Esophagus squamous epithelium (tissue), 4 donors: ENCODE results near the gene PRTG.
"Not testable (repeated sequence)": the region's sequence is repeated elsewhere in the genome, so short reads cannot be mapped to it uniquely, and the experiment has no call there.

Source experiments
- POLR2A ChIP-seq, 4 donors: fragments of 450-650 bp; IDR thresholded peaks; one replicate each; pipeline ENCODE4 v1.6.1; 2017; ENCODE audit warnings: antibody characterized with exemption in 4 of 4, mild to moderate bottlenecking in 4 of 4, moderate library complexity in 3 of 4
- TF ChIP-seq, protein P1 (sequence below), 6 experiments: fragments of 450-650 bp in 4 of 6; fragments of 200-600 bp in 2 of 6; sonication (generic) in 2 of 6; IDR thresholded peaks; one replicate each; pipeline ENCODE4 v1.5.1; 2016 to 2019; ENCODE audit warnings: antibody characterized with exemption in 6 of 6, mild to moderate bottlenecking in 4 of 6, moderate library complexity in 4 of 6

DNA sequence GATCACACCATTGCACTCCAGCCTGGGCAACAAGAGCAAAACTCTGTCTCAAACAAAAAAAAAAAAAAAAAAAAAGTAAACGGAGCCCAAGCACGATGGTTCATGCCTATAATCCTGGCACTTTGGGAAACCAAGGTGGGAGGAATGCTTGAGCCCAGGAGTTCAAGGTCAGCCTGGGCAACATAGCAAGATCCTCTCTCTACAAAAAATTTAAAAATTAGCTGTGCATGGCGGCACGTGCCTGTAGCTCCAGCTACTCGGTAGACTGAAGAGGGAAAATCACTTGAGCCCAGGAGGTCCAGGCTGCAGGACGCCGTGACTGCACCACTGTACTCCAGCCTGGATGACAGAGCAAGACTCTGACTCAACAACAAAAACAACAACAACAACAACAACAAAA lies 9.5 kb downstream of the PRTG start:
- TF ChIP-seq, protein P1, sequence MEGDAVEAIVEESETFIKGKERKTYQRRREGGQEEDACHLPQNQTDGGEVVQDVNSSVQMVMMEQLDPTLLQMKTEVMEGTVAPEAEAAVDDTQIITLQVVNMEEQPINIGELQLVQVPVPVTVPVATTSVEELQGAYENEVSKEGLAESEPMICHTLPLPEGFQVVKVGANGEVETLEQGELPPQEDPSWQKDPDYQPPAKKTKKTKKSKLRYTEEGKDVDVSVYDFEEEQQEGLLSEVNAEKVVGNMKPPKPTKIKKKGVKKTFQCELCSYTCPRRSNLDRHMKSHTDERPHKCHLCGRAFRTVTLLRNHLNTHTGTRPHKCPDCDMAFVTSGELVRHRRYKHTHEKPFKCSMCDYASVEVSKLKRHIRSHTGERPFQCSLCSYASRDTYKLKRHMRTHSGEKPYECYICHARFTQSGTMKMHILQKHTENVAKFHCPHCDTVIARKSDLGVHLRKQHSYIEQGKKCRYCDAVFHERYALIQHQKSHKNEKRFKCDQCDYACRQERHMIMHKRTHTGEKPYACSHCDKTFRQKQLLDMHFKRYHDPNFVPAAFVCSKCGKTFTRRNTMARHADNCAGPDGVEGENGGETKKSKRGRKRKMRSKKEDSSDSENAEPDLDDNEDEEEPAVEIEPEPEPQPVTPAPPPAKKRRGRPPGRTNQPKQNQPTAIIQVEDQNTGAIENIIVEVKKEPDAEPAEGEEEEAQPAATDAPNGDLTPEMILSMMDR (IDR thresholded peaks at IDR 0.05) = not testable (repeated sequence)
- not testable (repeated sequence) for TF ChIP-seq POLR2A (IDR thresholded peaks at IDR 0.05)
